ENCODE data around the gene FNDC5. TPM values are rescaled to one million over a fixed set of nuclear protein-coding genes. Genes with fewer than 3 reads are reported as not detected.

The FNDC5 gene
- total RNA-seq (ENCODE audit: low replicate concordance): 0.41 and 0.99 TPM in 2 replicates

DNA sequence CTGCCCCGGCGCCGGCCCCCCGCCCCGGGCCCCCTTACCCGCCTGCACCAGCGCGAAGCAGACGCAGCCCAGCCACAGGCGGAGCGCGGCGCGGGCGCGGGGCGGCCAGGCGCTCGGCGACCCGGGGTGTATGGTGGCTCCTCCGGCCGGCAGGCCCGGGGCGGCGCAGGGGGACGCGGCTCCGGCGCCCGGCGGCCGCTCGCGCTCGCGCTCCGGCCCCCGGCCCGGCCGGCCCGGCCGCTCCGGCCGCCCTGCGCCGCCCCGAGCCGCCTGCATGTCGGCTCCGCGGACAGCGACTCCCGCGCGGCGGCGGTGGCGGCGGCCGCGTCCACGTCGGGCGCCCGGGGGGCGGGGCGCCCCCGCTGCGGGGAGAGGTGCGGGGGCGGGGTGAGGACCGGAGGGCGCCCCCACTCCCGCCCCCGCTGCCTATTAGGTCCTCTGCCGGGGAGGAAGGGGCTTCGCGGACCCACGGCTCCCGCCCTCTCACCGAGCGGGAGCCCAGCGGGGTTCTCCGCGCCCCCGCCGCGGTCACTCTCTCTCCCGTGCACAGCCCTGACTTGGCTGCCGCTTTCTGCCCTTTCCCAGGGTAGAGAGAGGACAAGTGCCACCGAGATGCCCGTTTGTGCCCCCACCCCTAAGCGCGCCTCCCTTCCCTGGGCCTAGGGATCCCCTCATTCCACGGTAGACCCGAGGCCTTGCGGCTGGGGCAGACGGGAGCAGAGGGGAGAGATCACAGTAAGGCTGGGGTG, at the start of gene FNDC5:
Gene FNDC5, minus strand, starts transcription at position 298 of the 749 bp plus-strand sequence.
- H3K4me3 ChIP-seq (ENCODE audit: low read depth, low read length): peak within 1 kb of the TSS; percentile 54
- TF ChIP-seq, protein P1, sequence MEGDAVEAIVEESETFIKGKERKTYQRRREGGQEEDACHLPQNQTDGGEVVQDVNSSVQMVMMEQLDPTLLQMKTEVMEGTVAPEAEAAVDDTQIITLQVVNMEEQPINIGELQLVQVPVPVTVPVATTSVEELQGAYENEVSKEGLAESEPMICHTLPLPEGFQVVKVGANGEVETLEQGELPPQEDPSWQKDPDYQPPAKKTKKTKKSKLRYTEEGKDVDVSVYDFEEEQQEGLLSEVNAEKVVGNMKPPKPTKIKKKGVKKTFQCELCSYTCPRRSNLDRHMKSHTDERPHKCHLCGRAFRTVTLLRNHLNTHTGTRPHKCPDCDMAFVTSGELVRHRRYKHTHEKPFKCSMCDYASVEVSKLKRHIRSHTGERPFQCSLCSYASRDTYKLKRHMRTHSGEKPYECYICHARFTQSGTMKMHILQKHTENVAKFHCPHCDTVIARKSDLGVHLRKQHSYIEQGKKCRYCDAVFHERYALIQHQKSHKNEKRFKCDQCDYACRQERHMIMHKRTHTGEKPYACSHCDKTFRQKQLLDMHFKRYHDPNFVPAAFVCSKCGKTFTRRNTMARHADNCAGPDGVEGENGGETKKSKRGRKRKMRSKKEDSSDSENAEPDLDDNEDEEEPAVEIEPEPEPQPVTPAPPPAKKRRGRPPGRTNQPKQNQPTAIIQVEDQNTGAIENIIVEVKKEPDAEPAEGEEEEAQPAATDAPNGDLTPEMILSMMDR (IDR thresholded peaks at IDR 0.05; ENCODE audit: insufficient read depth, low read length): no peak
- no peak for DNase-seq (ENCODE audit: low read depth)

DNA sequence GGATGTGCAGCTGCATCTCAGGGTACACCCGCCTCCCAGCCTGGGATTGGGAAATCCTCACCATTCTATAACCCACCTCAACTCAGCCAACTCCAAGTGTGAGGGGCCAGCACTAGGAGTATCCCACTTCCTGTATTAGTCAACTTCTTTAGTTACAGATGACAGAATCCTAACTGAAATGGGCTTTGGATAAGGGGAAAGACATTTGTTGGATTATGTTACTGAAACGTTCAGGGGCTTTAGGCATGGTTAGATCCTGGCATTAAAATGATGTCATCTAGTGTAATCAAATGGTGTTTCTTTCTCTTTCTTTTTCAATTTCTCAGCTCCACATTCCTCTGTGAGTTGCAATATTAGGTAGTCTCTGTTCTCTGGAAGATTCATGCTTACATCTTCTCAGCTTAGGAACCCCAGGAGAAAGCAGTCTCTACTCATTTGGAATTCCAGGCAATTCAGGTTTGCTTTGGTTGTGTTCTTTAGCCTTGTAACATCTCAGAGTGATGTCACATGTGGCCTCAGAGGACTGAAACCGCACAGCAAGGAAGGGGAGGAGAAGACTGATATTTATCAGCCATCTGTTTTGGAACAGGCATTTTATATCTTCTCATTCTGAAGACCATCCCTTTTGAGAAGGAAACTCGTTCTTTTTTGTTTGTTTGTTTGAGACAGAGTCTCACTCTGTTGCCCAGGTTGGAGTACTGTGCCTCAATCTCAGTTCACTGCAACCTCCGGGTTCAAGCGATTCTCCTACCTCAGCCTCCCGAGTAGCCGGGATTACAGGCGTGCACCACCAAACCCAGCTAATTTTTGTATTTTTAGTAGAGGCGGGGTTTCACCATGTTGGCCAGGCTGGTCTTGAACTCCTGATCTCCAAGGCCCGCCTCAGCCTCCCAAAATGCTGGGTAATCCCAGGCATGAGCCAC, 49.4 kb upstream of the FNDC5 start:
- TF ChIP-seq, protein P1 (IDR thresholded peaks at IDR 0.05; ENCODE audit: insufficient read depth, low read length): no peak
- no peak overlapping the region for H3K4me3 ChIP-seq (ENCODE audit: low read depth, low read length)
- DNase-seq (ENCODE audit: low read depth): peak; percentile 65

DNA sequence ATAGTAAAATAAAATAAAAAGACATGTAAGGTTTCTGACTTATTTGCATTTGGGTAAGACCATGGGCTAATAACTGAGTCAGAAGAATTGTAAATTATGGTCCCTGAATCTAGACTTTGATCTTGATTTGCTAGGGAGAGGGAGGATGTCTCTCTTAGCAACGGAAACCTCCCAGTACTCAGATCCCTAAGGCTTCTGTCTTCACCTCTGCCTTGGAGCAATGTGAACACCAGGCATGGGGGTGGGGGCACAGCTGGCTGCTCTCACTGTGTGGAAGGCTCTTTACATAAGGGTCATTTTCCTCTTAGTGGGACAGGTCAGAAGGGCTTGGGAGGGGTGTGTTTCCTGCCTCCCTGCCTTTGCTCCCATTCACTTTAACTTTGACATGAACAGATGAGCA, 47.5 kb upstream of the FNDC5 start:
- no peak for DNase-seq (ENCODE audit: low read depth)
- TF ChIP-seq, protein P1 (IDR thresholded peaks at IDR 0.05; ENCODE audit: insufficient read depth, low read length): no peak
- H3K4me3 ChIP-seq (ENCODE audit: low read depth, low read length): no peak overlapping the region

DNA sequence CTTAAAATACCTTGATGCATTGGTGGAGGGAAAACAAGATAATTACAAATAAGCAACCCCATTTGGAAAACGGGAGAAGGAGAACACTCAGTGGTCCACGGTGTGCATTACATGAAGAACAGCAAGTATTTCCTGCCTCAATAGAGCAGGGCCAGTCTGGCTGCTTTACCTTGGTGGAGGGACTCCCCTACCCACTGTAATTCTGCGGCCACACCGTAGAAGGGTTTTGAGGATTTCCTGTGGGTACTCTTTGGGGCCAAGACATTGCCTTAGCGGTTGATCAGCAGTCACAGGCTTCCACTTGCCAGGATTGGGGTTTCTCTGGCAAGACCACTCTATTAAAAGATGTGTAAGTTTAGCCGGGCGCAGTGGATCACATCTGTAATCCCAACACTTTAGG, 46.8 kb upstream of the FNDC5 start:
- TF ChIP-seq, protein P1 (IDR thresholded peaks at IDR 0.05; ENCODE audit: insufficient read depth, low read length): no peak
- no peak overlapping the region for H3K4me3 ChIP-seq (ENCODE audit: low read depth, low read length)
- DNase-seq (ENCODE audit: low read depth): no peak

DNA sequence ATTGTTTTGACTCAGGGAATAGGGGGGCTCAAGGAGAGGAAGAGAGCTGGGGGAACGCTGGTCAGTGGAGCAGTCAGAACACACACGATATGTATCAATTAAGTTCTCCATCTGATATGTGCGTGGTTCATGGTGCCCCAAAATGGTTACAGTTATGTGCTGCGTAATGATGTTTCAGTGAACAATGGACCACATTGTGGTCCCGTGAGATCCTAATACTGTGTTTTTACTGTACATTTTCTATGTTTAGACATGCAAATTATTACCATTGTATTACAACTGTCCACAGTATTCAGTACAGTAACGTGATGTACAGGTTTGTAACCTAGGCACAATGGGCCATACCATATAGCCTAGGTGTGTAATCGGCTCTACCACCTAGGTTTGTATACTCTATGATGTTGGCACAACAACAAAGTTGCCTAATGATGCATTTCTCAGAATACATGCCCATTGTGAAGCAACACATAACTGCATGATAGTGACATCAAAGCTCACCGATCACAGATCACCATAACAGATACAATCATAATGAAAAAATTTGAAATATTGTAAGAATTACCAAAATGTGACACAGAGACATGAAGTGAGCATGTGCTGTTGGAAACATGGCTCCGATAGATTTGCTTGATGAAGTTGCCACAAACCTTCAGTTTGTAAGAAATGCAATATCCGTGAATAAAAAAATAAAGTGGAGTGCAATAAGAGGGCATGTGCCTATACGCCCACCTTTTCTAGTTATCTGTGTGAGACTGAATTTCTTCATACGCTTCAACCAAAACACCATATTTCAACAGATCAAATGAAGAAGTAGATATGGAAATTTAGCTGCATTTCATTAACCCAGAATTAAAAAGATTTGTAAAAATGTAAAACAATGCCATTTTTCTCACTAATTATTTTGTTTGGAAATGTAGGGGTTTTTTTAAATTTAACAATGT, 45.3 kb upstream of the FNDC5 start:
- DNase-seq (ENCODE audit: low read depth): no peak
- TF ChIP-seq, protein P1 (IDR thresholded peaks at IDR 0.05; ENCODE audit: insufficient read depth, low read length): no peak
- H3K4me3 ChIP-seq (ENCODE audit: low read depth, low read length): no peak overlapping the region

DNA sequence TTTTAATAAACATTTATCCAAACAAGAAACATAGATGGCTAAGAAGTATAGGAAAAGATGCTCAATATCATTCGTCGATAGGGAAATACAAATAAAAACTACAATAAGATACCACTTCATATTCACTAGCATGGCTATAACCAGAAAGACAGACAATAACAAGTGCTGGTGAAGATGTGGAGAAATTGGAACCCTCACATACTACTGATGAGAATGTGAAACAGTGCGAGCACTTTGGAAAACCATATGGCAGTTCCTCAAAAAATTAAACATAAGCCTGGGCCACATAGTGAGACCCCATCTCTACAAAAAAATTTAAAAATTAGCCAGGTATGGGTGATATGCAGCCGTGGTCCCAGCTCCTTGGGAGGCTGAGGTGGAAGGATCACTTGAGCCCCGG, 39.6 kb upstream of the FNDC5 start:
- no peak overlapping the region for H3K4me3 ChIP-seq (ENCODE audit: low read depth, low read length)
- DNase-seq (ENCODE audit: low read depth): no peak
- TF ChIP-seq, protein P1 (IDR thresholded peaks at IDR 0.05; ENCODE audit: insufficient read depth, low read length): no peak
